K562 (cell line): ENCODE data around the gene ALB. TPM values are rescaled to one million over a fixed set of nuclear protein-coding genes. Genes with fewer than 3 reads are reported as not detected.

Experiments used
- ATAC-seq: fragments of 200-7000 bp; cut with Tn5 transposase; 3 replicates; pipeline ENCODE4 v1.9.1; 2020; ENCODE audit warnings: moderate library complexity
- BruUV-seq: library from RNA; stranded (reverse); fragments of 400-500 nt; replicated peaks from 2 replicates; lab custom pipeline; 2021; lab: Mats Ljungman, UMichigan
- CTCF ChIA-PET: fragments of 300-600 bp; formaldehyde crosslinking; extraction: SDS; loops from one replicate; lab custom pipeline; 2021; ENCODE audit warnings: low intra/inter-chr PET ratio; lab: Yijun Ruan, JAX
- POLR2A ChIA-PET: fragments of 300-600, 350-650 bp; sonication (Branson Sonifier 250); formaldehyde crosslinking; extraction: SDS; loops from one replicate; lab custom pipeline; 2021; ENCODE audit warnings: antibody characterized with exemption, inconsistent platforms; lab: Yijun Ruan, JAX
- DNase-seq, 4 experiments: peaks; one replicate each; pipeline versions ENCODE4 v3.0.0 to v3.0.0-alpha.2; 2011 to 2018; ENCODE audit warnings: low spot score in 3 of 4, mixed read lengths in 3 of 4; ENCODE audit errors: extremely low read depth in 1 of 4
- FAIRE-seq: peaks from 2 replicates; lab custom pipeline; 2011; peaks lifted over from hg19 to GRCh38; lab: Jason Lieb, UNC
- H2AFZ ChIP-seq: 2 replicates; pipeline ENCODE4 v1.6.0; 2011; ENCODE audit warnings: low read depth, low read length, control low read depth, inconsistent platforms
- H3K27ac ChIP-seq: fragments of 200-600 bp; 3 replicates; pipeline ENCODE4 v1.8.0; 2011; ENCODE audit warnings: low read depth, mild to moderate bottlenecking, control low read depth, inconsistent platforms, low read length, moderate library complexity, mixed read lengths; ENCODE audit errors: extremely low read depth
- H3K27me3 ChIP-seq, 2 experiments: fragments of 300-600 bp in 1 of 2; 2 replicates in 1 of 2; 3 replicates in 1 of 2; pipeline versions ENCODE4 v1.6.0 to v1.8.0; 2011; ENCODE audit warnings: inconsistent platforms in 2 of 2, low read length in 2 of 2, mild to moderate bottlenecking in 1 of 2, mixed read lengths in 1 of 2, moderate library complexity in 1 of 2; ENCODE audit not compliant: control insufficient read depth in 2 of 2, insufficient read depth in 2 of 2
- H3K36me3 ChIP-seq: fragments of 300-600 bp; 3 replicates; pipeline ENCODE4 v1.8.0; 2011; ENCODE audit warnings: mild to moderate bottlenecking, low read length, inconsistent platforms; ENCODE audit not compliant: control insufficient read depth, insufficient read depth
- H3K4me1 ChIP-seq, 2 experiments: fragments of 200-600 bp in 1 of 2; replicated peaks in 1 of 2; 2 replicates in 1 of 2; 3 replicates in 1 of 2; pipeline versions ENCODE4 v1.5.1 to v1.8.0; 2011; ENCODE audit warnings: inconsistent platforms in 2 of 2, low read length in 2 of 2, mild to moderate bottlenecking in 1 of 2, mixed read lengths in 1 of 2, moderate library complexity in 1 of 2; ENCODE audit not compliant: control insufficient read depth in 2 of 2, insufficient read depth in 2 of 2
- H3K4me2 ChIP-seq: 2 replicates; pipeline ENCODE4 v1.6.1; 2011; ENCODE audit warnings: low read length, control low read depth, inconsistent platforms, mixed read lengths; ENCODE audit not compliant: insufficient read depth
- H3K4me3 ChIP-seq: fragments of 200-600 bp; sonication (generic), shearing (Covaris generic); 2 replicates; pipeline ENCODE4 v1.5.1; 2016; ENCODE audit warnings: control low read depth, inconsistent platforms
- H3K79me2 ChIP-seq: fragments of 200-600 bp; 3 replicates; pipeline ENCODE4 v1.8.0; 2011; ENCODE audit warnings: low read length, inconsistent platforms; ENCODE audit not compliant: control insufficient read depth, insufficient read depth
- H3K9ac ChIP-seq, 2 experiments: 2 replicates each; pipeline versions ENCODE4 v1.6.0 to v1.6.1; 2011; ENCODE audit warnings: low read depth in 2 of 2, low read length in 2 of 2, control low read depth in 1 of 2, inconsistent platforms in 1 of 2, mild to moderate bottlenecking in 1 of 2, mixed read lengths in 1 of 2; ENCODE audit not compliant: insufficient read depth in 1 of 2
- H3K9me1 ChIP-seq: one replicate; pipeline ENCODE4 v1.6.0; 2011; ENCODE audit warnings: inconsistent platforms, mild to moderate bottlenecking, low read length, moderate library complexity; ENCODE audit not compliant: control insufficient read depth, insufficient read depth
- H3K9me3 ChIP-seq: replicated peaks from 2 replicates; pipeline ENCODE4 v1.5.1; 2011; ENCODE audit warnings: low read depth, low read length, inconsistent platforms; ENCODE audit not compliant: control insufficient read depth, insufficient read depth
- H4K20me1 ChIP-seq: replicated peaks from 2 replicates; pipeline ENCODE4 v1.6.1; 2011; ENCODE audit warnings: low read length, inconsistent platforms, mixed read lengths; ENCODE audit not compliant: control insufficient read depth, insufficient read depth
- HDAC8 ChIP-seq: fragments of 450-650 bp; IDR thresholded peaks from 2 replicates; pipeline ENCODE4 v1.6.1; 2016; ENCODE audit warnings: mild to moderate bottlenecking, missing genetic modification characterization, moderate library complexity, missing compliant biosample characterization
- RBM17 ChIP-seq: fragments of 200-400 bp; formaldehyde crosslinking; IDR thresholded peaks from 2 replicates; pipeline ENCODE4 v1.6.1; 2017; ENCODE audit warnings: low read depth, mild to moderate bottlenecking, low read length, borderline replicate concordance
- ZNF143 ChIP-seq: sonication (generic); formaldehyde crosslinking; IDR thresholded peaks from 2 replicates; pipeline ENCODE4 v1.9.0; 2022; ENCODE audit warnings: mild to moderate bottlenecking, missing genetic modification reagents
- ZNF274 ChIP-seq: IDR thresholded peaks from 2 replicates; pipeline ENCODE4 v1.6.1; 2011; ENCODE audit warnings: low read depth, mild to moderate bottlenecking, low read length, moderate library complexity, borderline replicate concordance
- ZNF444 ChIP-seq: fragments of 250-450 bp; sonication (Bioruptor Pico); IDR thresholded peaks from 2 replicates; pipeline ENCODE4 v1.4.0; 2020; ENCODE audit warnings: mild to moderate bottlenecking, moderate library complexity
- ZNF586 ChIP-seq: fragments of 450-650 bp; formaldehyde crosslinking; conservative IDR thresholded peaks from 2 replicates; pipeline ENCODE4 v1.4.0; 2020; ENCODE audit warnings: mild to moderate bottlenecking, moderate library complexity
- WGBS: fragments of 100-300 bp; shearing (Covaris generic); methylation state at CpG from one replicate; pipeline ENCODE4 v1.1.6; 2016; ENCODE audit warnings: low coverage, mixed read lengths; ENCODE audit not compliant: insufficient coverage; ENCODE audit errors: missing lambda C conversion rate; 5-methylcytosine and 5-hydroxymethylcytosine counted together
- in situ Hi-C: fragments of 300-500 bp; cut with MboI; formaldehyde crosslinking; loops from 4 replicates; pipeline ENCODE4 v1.15.0; 2018; ENCODE audit warnings: inconsistent platforms, mixed read lengths
- intact Hi-C: fragments of 100-400 bp; cut with micrococcal nuclease; formaldehyde crosslinking; loops from 2 replicates; pipeline ENCODE4 v1.14.2; 2022
- polyA plus RNA-seq, 8 experiments: library from polyadenylated mRNA; depleted of rRNA in 4 of 8; stranded (reverse) in 5 of 8; unstranded in 3 of 8; fragments of >200 nt; fragmentation: Nextera tagmentation in 2 of 8; fragmentation: Illumina TruSeq in 1 of 8; extraction: Ambion mirVana in 2 of 8; extraction: Trizol in 1 of 8; gene quantifications; 2 replicates each; pipeline versions ENCODE4 v1.2.1 to v1.2.3, GENCODE V29; 2011 to 2014; ENCODE audit warnings: inconsistent platforms in 1 of 8, missing spikeins in 1 of 8
- total RNA-seq, 7 experiments: library from RNA; depleted of rRNA in 6 of 7; stranded (reverse); fragments of >200 nt in 6 of 7; fragmentation: Illumina TruSeq in 2 of 7; extraction: Trizol in 2 of 7; gene quantifications; 2 replicates each; pipeline versions ENCODE4 v1.2.1 to v1.2.3, GENCODE V29; 2011 to 2021; ENCODE audit warnings: low replicate concordance in 1 of 7
- TF ChIP-seq, protein P1 (sequence below): IDR thresholded peaks from 3 replicates; pipeline ENCODE4 v1.6.1; 2011; ENCODE audit warnings: borderline replicate concordance, mild to moderate bottlenecking, moderate library complexity; ENCODE audit not compliant: insufficient read length; ENCODE audit errors: extremely low read depth
- TF ChIP-seq, protein P2 (sequence below): sonication (generic); formaldehyde crosslinking; IDR thresholded peaks from 2 replicates; pipeline ENCODE4 v1.5.0; 2020; ENCODE audit warnings: missing genetic modification reagents
- TF ChIP-seq, protein P3 (sequence below): sonication (generic); formaldehyde crosslinking; IDR thresholded peaks from 2 replicates; pipeline ENCODE4 v1.8.1; 2023; ENCODE audit warnings: missing genetic modification reagents, mild to moderate bottlenecking, borderline replicate concordance

The ALB gene
- total and polyA plus RNA-seq, 9 of the 15 experiments (the other 6 are each of a cell fraction or from before 2014, with no cell fraction given) = 0.04 to 18.5 (median 0.20) TPM; not detected in 2

DNA sequence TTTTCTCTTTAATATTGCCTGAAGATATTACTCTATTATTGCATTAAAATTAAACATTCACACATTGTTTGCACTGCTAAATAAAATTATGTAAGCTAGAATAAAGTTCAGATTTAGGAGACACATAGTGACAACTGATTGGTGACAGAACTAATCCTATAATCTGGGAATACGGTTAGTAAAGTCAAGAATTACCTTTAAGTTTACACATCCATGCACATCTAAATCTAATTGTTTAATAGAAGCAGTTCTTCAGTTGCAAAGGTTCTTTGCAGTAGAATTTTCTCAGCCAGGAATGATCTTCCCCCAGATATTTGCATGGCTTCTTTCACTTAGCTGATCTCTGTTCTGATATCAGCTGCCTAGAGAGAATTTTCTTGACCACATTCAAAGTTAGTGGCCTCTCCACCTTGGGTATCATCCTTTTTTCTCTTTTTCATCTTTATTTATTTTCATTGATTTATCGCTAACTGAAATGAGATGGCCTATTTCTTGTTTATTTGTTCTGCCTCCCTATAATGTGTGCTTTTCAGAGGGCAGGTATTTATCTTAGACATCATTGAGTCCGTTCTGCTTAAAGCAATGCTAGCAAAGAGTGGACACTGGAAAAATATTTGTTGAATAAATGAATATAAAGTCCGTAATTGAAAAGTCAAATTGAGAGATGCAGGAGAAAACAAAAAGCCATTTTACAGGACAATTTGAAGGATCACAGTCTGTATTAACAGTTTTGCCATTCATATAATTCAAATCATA is 44.5 kb downstream of the ALB start:
- Histone ChIP-seq H3K79me2 (no peaks in the 10 kb centered on the region), H3K4me1 (peaks cover 5 to 17% of the 10 kb centered on the region in 2 experiments; a peak in 3 of 5 replicates), H4K20me1 (no peaks in the 10 kb centered on the region), H3K4me2 (no peak overlapping the region), H3K27me3 (no peaks in the 10 kb centered on the region), H3K27ac (no peak overlapping the region), H3K36me3 (no peaks in the 10 kb centered on the region), H3K9me1 (no peaks in the 10 kb centered on the region), H3K9me3 (no peaks in the 10 kb centered on the region), H2AFZ (no peak overlapping the region), H3K4me3 (no peak overlapping the region), H3K9ac (no peak overlapping the region)
- ATAC-seq (no peak), DNase-seq (no peak), FAIRE-seq (no peak)
- intact Hi-C loops (loop anchor here (10.0 kb wide), 2 partner anchors 134 to 206 kb away; no protein-coding TSS in a partner anchor), in situ Hi-C loops (no loop called here)
- ChIA-PET CTCF (no interaction called here), POLR2A (no interaction called here)
- 73% methylated on average over 4 of the region's 4 CpGs for WGBS
- no TSS peak for BruUV-seq
- TF ChIP-seq ZNF586 (no peak), ZNF444 (CRISPR knock-in tag) (no peak), HDAC8 (no peak), ZNF274 (no peak), RBM17 (no peak), ZNF143 (CRISPR knock-in tag) (no peak)
- TF ChIP-seq, protein P1, sequence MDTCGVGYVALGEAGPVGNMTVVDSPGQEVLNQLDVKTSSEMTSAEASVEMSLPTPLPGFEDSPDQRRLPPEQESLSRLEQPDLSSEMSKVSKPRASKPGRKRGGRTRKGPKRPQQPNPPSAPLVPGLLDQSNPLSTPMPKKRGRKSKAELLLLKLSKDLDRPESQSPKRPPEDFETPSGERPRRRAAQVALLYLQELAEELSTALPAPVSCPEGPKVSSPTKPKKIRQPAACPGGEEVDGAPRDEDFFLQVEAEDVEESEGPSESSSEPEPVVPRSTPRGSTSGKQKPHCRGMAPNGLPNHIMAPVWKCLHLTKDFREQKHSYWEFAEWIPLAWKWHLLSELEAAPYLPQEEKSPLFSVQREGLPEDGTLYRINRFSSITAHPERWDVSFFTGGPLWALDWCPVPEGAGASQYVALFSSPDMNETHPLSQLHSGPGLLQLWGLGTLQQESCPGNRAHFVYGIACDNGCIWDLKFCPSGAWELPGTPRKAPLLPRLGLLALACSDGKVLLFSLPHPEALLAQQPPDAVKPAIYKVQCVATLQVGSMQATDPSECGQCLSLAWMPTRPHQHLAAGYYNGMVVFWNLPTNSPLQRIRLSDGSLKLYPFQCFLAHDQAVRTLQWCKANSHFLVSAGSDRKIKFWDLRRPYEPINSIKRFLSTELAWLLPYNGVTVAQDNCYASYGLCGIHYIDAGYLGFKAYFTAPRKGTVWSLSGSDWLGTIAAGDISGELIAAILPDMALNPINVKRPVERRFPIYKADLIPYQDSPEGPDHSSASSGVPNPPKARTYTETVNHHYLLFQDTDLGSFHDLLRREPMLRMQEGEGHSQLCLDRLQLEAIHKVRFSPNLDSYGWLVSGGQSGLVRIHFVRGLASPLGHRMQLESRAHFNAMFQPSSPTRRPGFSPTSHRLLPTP = no peak
- TF ChIP-seq, protein P2, sequence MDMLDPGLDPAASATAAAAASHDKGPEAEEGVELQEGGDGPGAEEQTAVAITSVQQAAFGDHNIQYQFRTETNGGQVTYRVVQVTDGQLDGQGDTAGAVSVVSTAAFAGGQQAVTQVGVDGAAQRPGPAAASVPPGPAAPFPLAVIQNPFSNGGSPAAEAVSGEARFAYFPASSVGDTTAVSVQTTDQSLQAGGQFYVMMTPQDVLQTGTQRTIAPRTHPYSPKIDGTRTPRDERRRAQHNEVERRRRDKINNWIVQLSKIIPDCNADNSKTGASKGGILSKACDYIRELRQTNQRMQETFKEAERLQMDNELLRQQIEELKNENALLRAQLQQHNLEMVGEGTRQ = no peak
- TF ChIP-seq, protein P3, sequence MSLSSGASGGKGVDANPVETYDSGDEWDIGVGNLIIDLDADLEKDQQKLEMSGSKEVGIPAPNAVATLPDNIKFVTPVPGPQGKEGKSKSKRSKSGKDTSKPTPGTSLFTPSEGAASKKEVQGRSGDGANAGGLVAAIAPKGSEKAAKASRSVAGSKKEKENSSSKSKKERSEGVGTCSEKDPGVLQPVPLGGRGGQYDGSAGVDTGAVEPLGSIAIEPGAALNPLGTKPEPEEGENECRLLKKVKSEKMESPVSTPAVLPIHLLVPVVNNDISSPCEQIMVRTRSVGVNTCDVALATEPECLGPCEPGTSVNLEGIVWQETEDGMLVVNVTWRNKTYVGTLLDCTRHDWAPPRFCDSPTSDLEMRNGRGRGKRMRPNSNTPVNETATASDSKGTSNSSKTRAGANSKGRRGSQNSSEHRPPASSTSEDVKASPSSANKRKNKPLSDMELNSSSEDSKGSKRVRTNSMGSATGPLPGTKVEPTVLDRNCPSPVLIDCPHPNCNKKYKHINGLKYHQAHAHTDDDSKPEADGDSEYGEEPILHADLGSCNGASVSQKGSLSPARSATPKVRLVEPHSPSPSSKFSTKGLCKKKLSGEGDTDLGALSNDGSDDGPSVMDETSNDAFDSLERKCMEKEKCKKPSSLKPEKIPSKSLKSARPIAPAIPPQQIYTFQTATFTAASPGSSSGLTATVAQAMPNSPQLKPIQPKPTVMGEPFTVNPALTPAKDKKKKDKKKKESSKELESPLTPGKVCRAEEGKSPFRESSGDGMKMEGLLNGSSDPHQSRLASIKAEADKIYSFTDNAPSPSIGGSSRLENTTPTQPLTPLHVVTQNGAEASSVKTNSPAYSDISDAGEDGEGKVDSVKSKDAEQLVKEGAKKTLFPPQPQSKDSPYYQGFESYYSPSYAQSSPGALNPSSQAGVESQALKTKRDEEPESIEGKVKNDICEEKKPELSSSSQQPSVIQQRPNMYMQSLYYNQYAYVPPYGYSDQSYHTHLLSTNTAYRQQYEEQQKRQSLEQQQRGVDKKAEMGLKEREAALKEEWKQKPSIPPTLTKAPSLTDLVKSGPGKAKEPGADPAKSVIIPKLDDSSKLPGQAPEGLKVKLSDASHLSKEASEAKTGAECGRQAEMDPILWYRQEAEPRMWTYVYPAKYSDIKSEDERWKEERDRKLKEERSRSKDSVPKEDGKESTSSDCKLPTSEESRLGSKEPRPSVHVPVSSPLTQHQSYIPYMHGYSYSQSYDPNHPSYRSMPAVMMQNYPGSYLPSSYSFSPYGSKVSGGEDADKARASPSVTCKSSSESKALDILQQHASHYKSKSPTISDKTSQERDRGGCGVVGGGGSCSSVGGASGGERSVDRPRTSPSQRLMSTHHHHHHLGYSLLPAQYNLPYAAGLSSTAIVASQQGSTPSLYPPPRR = no peak
